HCT116 (cell line): ENCODE data around the gene NFASC. TPM values are rescaled to one million over a fixed set of nuclear protein-coding genes. Genes with fewer than 3 reads are reported as not detected.

Experiments used
- ATAC-seq: fragments of 200-7000 bp; cut with Tn5 transposase; 2 replicates; pipeline ENCODE4 v1.9.1; 2020; ENCODE audit warnings: mild to moderate bottlenecking, moderate library complexity
- BruUV-seq: library from RNA; stranded (reverse); fragments of 400-500 nt; replicated peaks from 2 replicates; lab custom pipeline; 2021; lab: Mats Ljungman, UMichigan
- CTCF ChIA-PET: fragments of 300-600 bp; sonication (Branson Sonifier 250); formaldehyde crosslinking; loops from one replicate; lab custom pipeline; 2021; ENCODE audit warnings: antibody characterized with exemption; lab: Charles Lee
- POLR2A ChIA-PET: fragments of 300-600, 350-600 bp; sonication (Branson Sonifier 250); formaldehyde crosslinking; loops from one replicate; lab custom pipeline; 2021; ENCODE audit warnings: antibody characterized with exemption; lab: Charles Lee
- RAD21 ChIA-PET, 2 experiments: fragments of 300-600 bp; sonication (Branson Sonifier 250); formaldehyde crosslinking; loops; one replicate each; lab custom pipeline; 2023; ENCODE audit warnings: low total read pairs in 2 of 2; ENCODE audit not compliant: uncharacterized antibody in 2 of 2, unreplicated experiment in 2 of 2, low non-redundant PET in 1 of 2; lab: Charles Lee
- DNase-seq: peaks from one replicate; pipeline ENCODE4 v3.0.0-alpha.2; 2010; ENCODE audit warnings: low read depth, low spot score
- H2AFZ ChIP-seq: fragments of 200-600 bp; shearing (Covaris generic), sonication (generic); 2 replicates; pipeline ENCODE4 v1.6.1; 2017; ENCODE audit warnings: low read depth, mixed run types, mixed read lengths, antibody characterized with exemption, low read length; ENCODE audit not compliant: poor library complexity, severe bottlenecking
- H3K27ac ChIP-seq: 2 replicates; pipeline ENCODE4 v1.5.1; 2012; ENCODE audit warnings: low read depth, low read length
- H3K27me3 ChIP-seq: fragments of 200-600 bp; sonication (generic); 2 replicates; pipeline ENCODE4 v1.6.1; 2016; ENCODE audit warnings: mixed run types, low read length, mixed read lengths; ENCODE audit not compliant: insufficient read depth
- H3K36me3 ChIP-seq, 2 experiments: fragments of 200-500 bp in 1 of 2; fragments of 200-600 bp in 1 of 2; sonication (Bioruptor generic) in 1 of 2; sonication (generic) in 1 of 2; 2 replicates each; pipeline versions ENCODE4 v1.5.1 to v1.6.1; 2014 to 2016; ENCODE audit warnings: low read length in 2 of 2, inconsistent platforms in 1 of 2, mixed read lengths in 1 of 2, mixed run types in 1 of 2; ENCODE audit not compliant: insufficient read depth in 2 of 2, control insufficient read depth in 1 of 2
- H3K4me1 ChIP-seq, 2 experiments: fragments of 200-600 bp in 1 of 2; sonication (generic) in 1 of 2; 2 replicates each; pipeline versions ENCODE4 v1.5.1 to v1.6.1; 2012 to 2017; ENCODE audit warnings: low read length in 2 of 2, inconsistent platforms in 1 of 2, mild to moderate bottlenecking in 1 of 2, mixed read lengths in 1 of 2, mixed run types in 1 of 2, moderate library complexity in 1 of 2; ENCODE audit not compliant: insufficient read depth in 2 of 2, control insufficient read depth in 1 of 2
- H3K4me2 ChIP-seq: fragments of 200-600 bp; sonication (generic); 2 replicates; pipeline ENCODE4 v1.6.1; 2017; ENCODE audit warnings: mixed run types, low read length, mixed read lengths
- H3K4me3 ChIP-seq, 2 experiments: fragments of 200-600 bp in 1 of 2; sonication (generic) in 1 of 2; replicated peaks in 1 of 2; 2 replicates each; pipeline ENCODE4 v1.5.1; 2011 to 2016; ENCODE audit warnings: low read length in 2 of 2, control low read depth in 1 of 2, low read depth in 1 of 2, mild to moderate bottlenecking in 1 of 2, mixed read lengths in 1 of 2, mixed run types in 1 of 2
- H3K79me2 ChIP-seq: fragments of 200-600 bp; sonication (generic); 2 replicates; pipeline ENCODE4 v1.6.1; 2017; ENCODE audit warnings: mild to moderate bottlenecking, mixed run types, low read length, moderate library complexity, mixed read lengths; ENCODE audit not compliant: insufficient read depth
- H3K9ac ChIP-seq: fragments of 200-600 bp; sonication (generic); 2 replicates; pipeline ENCODE4 v1.6.1; 2016; ENCODE audit warnings: low read length, mixed read lengths
- H3K9me2 ChIP-seq: fragments of 200-600 bp; sonication (generic), shearing (Covaris generic); 2 replicates; pipeline ENCODE4 v1.6.1; 2017; ENCODE audit warnings: mixed run types, mild to moderate bottlenecking, moderate library complexity; ENCODE audit not compliant: insufficient read depth
- H3K9me3 ChIP-seq, 2 experiments: fragments of 200-500 bp in 1 of 2; fragments of 200-600 bp in 1 of 2; sonication (Bioruptor generic) in 1 of 2; sonication (generic) in 1 of 2; 2 replicates each; pipeline ENCODE4 v1.6.1; 2014 to 2017; ENCODE audit warnings: low read length in 2 of 2, mixed read lengths in 2 of 2, inconsistent platforms in 1 of 2, low read depth in 1 of 2, mild to moderate bottlenecking in 1 of 2, mixed run types in 1 of 2, moderate library complexity in 1 of 2; ENCODE audit not compliant: control insufficient read depth in 1 of 2, insufficient read depth in 1 of 2
- H4K20me1 ChIP-seq: fragments of 200-600 bp; sonication (generic), shearing (Covaris generic); 2 replicates; pipeline ENCODE4 v1.6.1; 2017; ENCODE audit warnings: mixed run types, mild to moderate bottlenecking, moderate library complexity; ENCODE audit not compliant: insufficient read depth
- ATF3 ChIP-seq: IDR thresholded peaks from 2 replicates; pipeline ENCODE4 v1.6.1; 2012
- CBX3 ChIP-seq: IDR thresholded peaks from 2 replicates; pipeline ENCODE4 v1.6.1; 2012; ENCODE audit warnings: low read depth
- CEBPB ChIP-seq: IDR thresholded peaks from 2 replicates; pipeline ENCODE4 v1.6.1; 2012; ENCODE audit warnings: low read depth
- EZH2 ChIP-seq: fragments of 200-600 bp; sonication (generic); IDR thresholded peaks from 2 replicates; pipeline ENCODE4 v1.6.1; 2017; ENCODE audit warnings: antibody characterized with exemption, mixed run types
- EZH2phosphoT487 ChIP-seq: fragments of 200-600 bp; IDR thresholded peaks from 2 replicates; pipeline ENCODE4 v1.6.1; 2018; ENCODE audit warnings: antibody characterized with exemption, borderline replicate concordance
- FOSL1 ChIP-seq: IDR thresholded peaks from 2 replicates; pipeline ENCODE4 v1.6.1; 2012; ENCODE audit warnings: low read depth
- JUND ChIP-seq: IDR thresholded peaks from 2 replicates; pipeline ENCODE4 v1.6.1; 2012
- POLR2A ChIP-seq: IDR thresholded peaks from 2 replicates; pipeline ENCODE4 v1.7.0; 2011; ENCODE audit warnings: borderline replicate concordance; ENCODE audit not compliant: insufficient read depth, insufficient read length; ENCODE audit errors: extremely low read depth
- POLR2AphosphoS5 ChIP-seq: IDR thresholded peaks from 2 replicates; pipeline ENCODE4 v1.6.1; 2011; ENCODE audit warnings: mild to moderate bottlenecking, low read depth, low read length, moderate library complexity
- RAD21 ChIP-seq: IDR thresholded peaks from 2 replicates; pipeline ENCODE4 v1.6.1; 2012; ENCODE audit warnings: low read depth, mild to moderate bottlenecking
- SIN3A ChIP-seq: IDR thresholded peaks from 2 replicates; pipeline ENCODE4 v1.6.1; 2012; ENCODE audit warnings: low read depth
- SP1 ChIP-seq: IDR thresholded peaks from 2 replicates; pipeline ENCODE4 v1.6.1; 2012; ENCODE audit warnings: low read depth
- TCF7L2 ChIP-seq: IDR thresholded peaks from 2 replicates; pipeline ENCODE4 v1.7.0; 2011; ENCODE audit warnings: borderline replicate concordance, inconsistent platforms; ENCODE audit not compliant: insufficient read depth, insufficient read length; ENCODE audit errors: extremely low read depth
- YY1 ChIP-seq: IDR thresholded peaks from 2 replicates; pipeline ENCODE4 v1.6.1; 2011; ENCODE audit warnings: low read length, low read depth, moderate library complexity, mild to moderate bottlenecking; ENCODE audit not compliant: insufficient replicate concordance; ENCODE audit errors: extremely low read depth
- ZBTB33 ChIP-seq: IDR thresholded peaks from 2 replicates; pipeline ENCODE4 v1.6.1; 2011; ENCODE audit warnings: mild to moderate bottlenecking, low read length, moderate library complexity; ENCODE audit not compliant: insufficient replicate concordance; ENCODE audit errors: extremely low read depth
- ZNF274 ChIP-seq: fragments of 200-500 bp; sonication (Bioruptor generic); IDR thresholded peaks from 2 replicates; pipeline ENCODE4 v1.6.1; 2014; ENCODE audit warnings: mild to moderate bottlenecking, low read depth, low read length, inconsistent platforms
- intact Hi-C: fragments of 100-400 bp; cut with micrococcal nuclease; formaldehyde crosslinking; loops from 2 replicates; pipeline ENCODE4 v1.10.0; 2022
- total RNA-seq: library from RNA; stranded (reverse); gene quantifications from one replicate; pipeline ENCODE4 v1.2.1, GENCODE V29; 2021; ENCODE audit not compliant: unreplicated experiment
- TF ChIP-seq, protein P1 (sequence below): IDR thresholded peaks from 2 replicates; pipeline ENCODE4 v1.6.1; 2012; ENCODE audit warnings: low read depth
- TF ChIP-seq, protein P2 (sequence below), 3 experiments: fragments of 200-600 bp in 1 of 3; sonication (generic) in 1 of 3; IDR thresholded peaks in 2 of 3; conservative IDR thresholded peaks in 1 of 3; 2 replicates each; pipeline ENCODE4 v1.5.1; 2012 to 2017; ENCODE audit warnings: low read depth in 2 of 3, low read length in 2 of 3, antibody characterized with exemption in 1 of 3, borderline replicate concordance in 1 of 3, control low read depth in 1 of 3, mild to moderate bottlenecking in 1 of 3, mixed read lengths in 1 of 3, mixed run types in 1 of 3, moderate library complexity in 1 of 3; ENCODE audit not compliant: insufficient read depth in 1 of 3

Gene NFASC
- total RNA-seq, 1 experiment from 2014 or later: 0.57 TPM

- Histone ChIP-seq H3K4me2 (no peak overlapping the region), H3K36me3 (no peaks in the 10 kb centered on the region), H4K20me1 (no peaks in the 10 kb centered on the region), H3K9me3 (no peaks in the 10 kb centered on the region), H3K9me2 (no peaks in the 10 kb centered on the region), H3K27me3 (no peaks in the 10 kb centered on the region), H3K27ac (no peak overlapping the region), H3K9ac (no peak overlapping the region), H3K4me3 (no peak overlapping the region), H3K79me2 (no peaks in the 10 kb centered on the region), H3K4me1 (no peaks in the 10 kb centered on the region), H2AFZ (no peak overlapping the region)
- TF ChIP-seq JUND (no peak), YY1 (no peak), RAD21 (no peak), ATF3 (no peak), POLR2A (no peak), FOSL1 (no peak), SIN3A (no peak), EZH2phosphoT487 (no peak), CEBPB (no peak), POLR2AphosphoS5 (no peak), ZNF274 (no peak), ZBTB33 (no peak), EZH2 (no peak), CBX3 (no peak), SP1 (no peak), TCF7L2 (no peak)
- TF ChIP-seq, protein P1, sequence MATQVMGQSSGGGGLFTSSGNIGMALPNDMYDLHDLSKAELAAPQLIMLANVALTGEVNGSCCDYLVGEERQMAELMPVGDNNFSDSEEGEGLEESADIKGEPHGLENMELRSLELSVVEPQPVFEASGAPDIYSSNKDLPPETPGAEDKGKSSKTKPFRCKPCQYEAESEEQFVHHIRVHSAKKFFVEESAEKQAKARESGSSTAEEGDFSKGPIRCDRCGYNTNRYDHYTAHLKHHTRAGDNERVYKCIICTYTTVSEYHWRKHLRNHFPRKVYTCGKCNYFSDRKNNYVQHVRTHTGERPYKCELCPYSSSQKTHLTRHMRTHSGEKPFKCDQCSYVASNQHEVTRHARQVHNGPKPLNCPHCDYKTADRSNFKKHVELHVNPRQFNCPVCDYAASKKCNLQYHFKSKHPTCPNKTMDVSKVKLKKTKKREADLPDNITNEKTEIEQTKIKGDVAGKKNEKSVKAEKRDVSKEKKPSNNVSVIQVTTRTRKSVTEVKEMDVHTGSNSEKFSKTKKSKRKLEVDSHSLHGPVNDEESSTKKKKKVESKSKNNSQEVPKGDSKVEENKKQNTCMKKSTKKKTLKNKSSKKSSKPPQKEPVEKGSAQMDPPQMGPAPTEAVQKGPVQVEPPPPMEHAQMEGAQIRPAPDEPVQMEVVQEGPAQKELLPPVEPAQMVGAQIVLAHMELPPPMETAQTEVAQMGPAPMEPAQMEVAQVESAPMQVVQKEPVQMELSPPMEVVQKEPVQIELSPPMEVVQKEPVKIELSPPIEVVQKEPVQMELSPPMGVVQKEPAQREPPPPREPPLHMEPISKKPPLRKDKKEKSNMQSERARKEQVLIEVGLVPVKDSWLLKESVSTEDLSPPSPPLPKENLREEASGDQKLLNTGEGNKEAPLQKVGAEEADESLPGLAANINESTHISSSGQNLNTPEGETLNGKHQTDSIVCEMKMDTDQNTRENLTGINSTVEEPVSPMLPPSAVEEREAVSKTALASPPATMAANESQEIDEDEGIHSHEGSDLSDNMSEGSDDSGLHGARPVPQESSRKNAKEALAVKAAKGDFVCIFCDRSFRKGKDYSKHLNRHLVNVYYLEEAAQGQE: no peak
- TF ChIP-seq, protein P2, sequence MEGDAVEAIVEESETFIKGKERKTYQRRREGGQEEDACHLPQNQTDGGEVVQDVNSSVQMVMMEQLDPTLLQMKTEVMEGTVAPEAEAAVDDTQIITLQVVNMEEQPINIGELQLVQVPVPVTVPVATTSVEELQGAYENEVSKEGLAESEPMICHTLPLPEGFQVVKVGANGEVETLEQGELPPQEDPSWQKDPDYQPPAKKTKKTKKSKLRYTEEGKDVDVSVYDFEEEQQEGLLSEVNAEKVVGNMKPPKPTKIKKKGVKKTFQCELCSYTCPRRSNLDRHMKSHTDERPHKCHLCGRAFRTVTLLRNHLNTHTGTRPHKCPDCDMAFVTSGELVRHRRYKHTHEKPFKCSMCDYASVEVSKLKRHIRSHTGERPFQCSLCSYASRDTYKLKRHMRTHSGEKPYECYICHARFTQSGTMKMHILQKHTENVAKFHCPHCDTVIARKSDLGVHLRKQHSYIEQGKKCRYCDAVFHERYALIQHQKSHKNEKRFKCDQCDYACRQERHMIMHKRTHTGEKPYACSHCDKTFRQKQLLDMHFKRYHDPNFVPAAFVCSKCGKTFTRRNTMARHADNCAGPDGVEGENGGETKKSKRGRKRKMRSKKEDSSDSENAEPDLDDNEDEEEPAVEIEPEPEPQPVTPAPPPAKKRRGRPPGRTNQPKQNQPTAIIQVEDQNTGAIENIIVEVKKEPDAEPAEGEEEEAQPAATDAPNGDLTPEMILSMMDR (IDR thresholded peaks at IDR 0.05 in 2 of 3, conservative IDR thresholded peaks at IDR 0.05 in 1 of 3; ENCODE audit: borderline replicate concordance in 1 of 3, insufficient read depth in 1 of 3, low read depth in 2 of 3, low read length in 2 of 3): no peak
- DNase-seq (no peak), ATAC-seq (no peak)
- ChIA-PET RAD21 (no interaction called here), CTCF (interaction anchor here (0.6 to 1.4 kb wide), 2 partner anchors 10 kb away, joined by 3 to 8 read pairs; no protein-coding TSS in a partner anchor), POLR2A (no interaction called here)
- intact Hi-C loops: no loop called here
- no TSS peak for BruUV-seq
These were observed 201.1 kb downstream of the NFASC start for GRCh38 chr1:205071801-205072200.
